Activated CD8-positive, alpha-beta T cell treated with anti-CD3 and anti-CD28 coated beads for 36 hours (primary cell): Measurements from ENCODE around the gene CYYR1. TPM values are rescaled to one million over a fixed set of nuclear protein-coding genes. Genes with fewer than 3 reads are reported as not detected.

ENCODE experiments used
- ATAC-seq: fragments of 200-7000 bp; cut with Tn5 transposase; one replicate; pipeline ENCODE4 v1.10.0; 2021; ENCODE audit warnings: mild to moderate bottlenecking, moderate library complexity
- CTCF ChIA-PET: fragments of 350-600 bp; sonication (Branson Sonifier 250); formaldehyde crosslinking; loops from one replicate; lab custom pipeline; 2021; ENCODE audit warnings: antibody characterized with exemption; lab: Charles Lee
- POLR2A ChIA-PET: fragments of 350-600 bp; sonication (Branson Sonifier 250); formaldehyde crosslinking; loops from one replicate; lab custom pipeline; 2021; ENCODE audit warnings: antibody characterized with exemption; lab: Charles Lee
- DNase-seq: peaks from one replicate; pipeline ENCODE4 v3.0.0-alpha.2; 2020
- H3K27ac Mint-ChIP-seq: one replicate; pipeline ENCODE4 v1.8.0; 2021; ENCODE audit warnings: mild to moderate bottlenecking, mixed read lengths
- H3K27me3 Mint-ChIP-seq: one replicate; pipeline ENCODE4 v1.8.0; 2021; ENCODE audit warnings: mixed read lengths
- H3K36me3 Mint-ChIP-seq: one replicate; pipeline ENCODE4 v1.8.0; 2021; ENCODE audit warnings: low read depth, mixed read lengths
- H3K4me1 Mint-ChIP-seq: one replicate; pipeline ENCODE4 v1.8.0; 2021; ENCODE audit warnings: low read depth, mixed read lengths
- H3K4me3 Mint-ChIP-seq: one replicate; pipeline ENCODE4 v1.8.0; 2021; ENCODE audit warnings: mild to moderate bottlenecking, moderate library complexity, mixed read lengths
- H3K9me3 Mint-ChIP-seq: one replicate; pipeline ENCODE4 v1.8.0; 2021; ENCODE audit warnings: mixed read lengths
- intact Hi-C: fragments of 100-400 bp; cut with micrococcal nuclease; formaldehyde crosslinking; loops from one replicate; pipeline ENCODE4 v1.10.0; 2022
- total RNA-seq, 2 experiments: library from RNA; stranded (reverse); gene quantifications; one replicate each; pipeline ENCODE4 v1.2.3, GENCODE V29; 2021
- TF ChIP-seq, protein P1 (sequence below): fragments of 200-600 bp; IDR thresholded peaks from one replicate; pipeline ENCODE4 v1.8.0; 2022; ENCODE audit warnings: antibody characterized with exemption, mild to moderate bottlenecking

CYYR1 gene
- total RNA-seq, 2 experiments from 2014 or later: not detected

DNA sequence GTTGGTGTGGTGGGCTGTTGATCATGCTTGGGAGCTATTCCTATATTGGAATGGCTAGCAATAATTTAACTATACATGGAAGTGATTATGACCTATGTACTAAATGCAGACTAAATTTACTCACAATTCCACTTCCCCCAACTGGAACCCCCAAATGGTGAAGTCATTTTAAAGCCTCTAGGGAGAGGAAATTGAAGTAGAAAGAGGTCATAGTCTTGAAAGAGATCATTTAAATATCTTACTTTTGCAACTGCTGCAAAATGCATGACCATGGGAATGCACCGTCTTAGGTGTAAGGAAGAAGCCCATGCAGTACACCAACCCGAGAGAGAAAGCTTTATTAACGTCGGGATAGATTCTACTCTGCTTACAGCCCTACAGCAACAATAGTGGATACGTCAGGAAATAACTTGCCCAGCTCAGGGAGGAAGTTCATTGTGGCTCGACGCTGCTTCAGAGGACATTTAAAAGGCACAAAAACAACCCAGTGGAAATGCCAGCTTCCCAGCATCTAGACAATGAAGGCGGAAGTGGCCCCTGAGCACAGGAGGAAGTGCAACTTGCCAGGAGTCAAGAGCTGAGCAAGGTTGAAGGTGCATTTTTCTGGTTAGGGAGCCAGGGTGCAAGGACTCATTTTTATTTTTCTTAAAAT lies 26.5 kb downstream of the CYYR1 start:
- intact Hi-C loops: no loop called here
- H3K4me3 Mint-ChIP-seq: no peak overlapping the region
- H3K27ac Mint-ChIP-seq: no peak overlapping the region
- no peaks in the 10 kb centered on the region for H3K36me3 Mint-ChIP-seq
- DNase-seq: no peak
- H3K4me1 Mint-ChIP-seq: no peaks in the 10 kb centered on the region
- no peaks in the 10 kb centered on the region for H3K9me3 Mint-ChIP-seq
- no peak for ATAC-seq
- CTCF ChIA-PET: no interaction called here
- no peaks in the 10 kb centered on the region for H3K27me3 Mint-ChIP-seq
- POLR2A ChIA-PET: no interaction called here
- TF ChIP-seq, protein P1, sequence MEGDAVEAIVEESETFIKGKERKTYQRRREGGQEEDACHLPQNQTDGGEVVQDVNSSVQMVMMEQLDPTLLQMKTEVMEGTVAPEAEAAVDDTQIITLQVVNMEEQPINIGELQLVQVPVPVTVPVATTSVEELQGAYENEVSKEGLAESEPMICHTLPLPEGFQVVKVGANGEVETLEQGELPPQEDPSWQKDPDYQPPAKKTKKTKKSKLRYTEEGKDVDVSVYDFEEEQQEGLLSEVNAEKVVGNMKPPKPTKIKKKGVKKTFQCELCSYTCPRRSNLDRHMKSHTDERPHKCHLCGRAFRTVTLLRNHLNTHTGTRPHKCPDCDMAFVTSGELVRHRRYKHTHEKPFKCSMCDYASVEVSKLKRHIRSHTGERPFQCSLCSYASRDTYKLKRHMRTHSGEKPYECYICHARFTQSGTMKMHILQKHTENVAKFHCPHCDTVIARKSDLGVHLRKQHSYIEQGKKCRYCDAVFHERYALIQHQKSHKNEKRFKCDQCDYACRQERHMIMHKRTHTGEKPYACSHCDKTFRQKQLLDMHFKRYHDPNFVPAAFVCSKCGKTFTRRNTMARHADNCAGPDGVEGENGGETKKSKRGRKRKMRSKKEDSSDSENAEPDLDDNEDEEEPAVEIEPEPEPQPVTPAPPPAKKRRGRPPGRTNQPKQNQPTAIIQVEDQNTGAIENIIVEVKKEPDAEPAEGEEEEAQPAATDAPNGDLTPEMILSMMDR: no peak

DNA sequence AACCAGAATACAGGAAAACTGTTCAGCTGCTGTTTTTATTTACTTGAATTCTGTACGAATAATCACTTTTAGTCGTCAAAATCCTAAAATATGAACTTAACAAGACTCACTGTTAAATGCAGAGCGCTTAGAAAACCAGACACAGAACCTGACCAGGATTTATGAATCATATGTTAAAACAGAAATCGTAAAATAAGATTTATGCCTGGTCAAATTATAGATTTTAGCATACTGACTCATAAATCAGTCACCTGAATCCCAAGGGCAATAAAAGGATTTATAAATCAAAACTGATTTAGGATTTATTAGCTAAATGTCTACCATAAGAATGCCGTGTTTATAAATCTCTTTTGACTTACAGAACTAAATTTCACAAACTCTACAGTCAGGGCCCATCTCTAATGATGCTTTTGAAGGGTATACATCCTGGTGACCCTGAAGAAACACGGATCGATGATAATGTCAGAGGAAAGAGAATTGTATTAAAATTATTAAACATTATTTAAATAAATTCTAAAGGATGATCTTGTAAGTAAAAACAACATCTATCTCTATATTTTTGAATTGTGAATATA lies 28.8 kb downstream of the CYYR1 start:
- no peaks in the 10 kb centered on the region for H3K9me3 Mint-ChIP-seq
- no peak overlapping the region for H3K27ac Mint-ChIP-seq
- H3K4me3 Mint-ChIP-seq: no peak overlapping the region
- TF ChIP-seq, protein P1: no peak
- ATAC-seq (no peak), DNase-seq (no peak)
- ChIA-PET POLR2A (no interaction called here), CTCF (no interaction called here)
- intact Hi-C loops: no loop called here
- no peaks in the 10 kb centered on the region for H3K27me3 Mint-ChIP-seq
- H3K4me1 Mint-ChIP-seq: no peaks in the 10 kb centered on the region
- no peaks in the 10 kb centered on the region for H3K36me3 Mint-ChIP-seq

DNA sequence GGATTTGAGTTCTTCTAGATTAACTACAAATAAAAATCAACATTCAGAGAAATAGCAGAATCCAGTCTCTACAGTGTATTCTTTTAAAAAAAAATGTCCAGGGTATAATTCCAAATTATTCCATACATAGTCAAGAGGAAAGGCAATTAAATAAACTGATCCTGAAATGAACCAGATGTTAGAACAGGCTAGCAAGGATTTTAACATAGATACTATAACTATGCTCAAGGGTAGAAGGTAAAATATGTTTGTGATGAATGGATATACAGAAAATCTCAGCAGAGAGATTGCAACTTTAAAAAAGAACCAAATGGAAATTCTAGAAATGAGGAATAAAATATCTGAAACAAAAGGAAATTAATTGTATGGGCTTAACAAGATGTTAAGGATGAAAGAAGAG lies 32.4 kb downstream of the CYYR1 start:
- DNase-seq (no peak), ATAC-seq (no peak)
- CTCF ChIA-PET: no interaction called here
- TF ChIP-seq, protein P1: no peak
- intact Hi-C loops: no loop called here
- Mint-ChIP-seq H3K4me1 (no peaks in the 10 kb centered on the region), H3K36me3 (no peaks in the 10 kb centered on the region), H3K9me3 (no peaks in the 10 kb centered on the region), H3K4me3 (no peak overlapping the region), H3K27me3 (no peaks in the 10 kb centered on the region), H3K27ac (no peak overlapping the region)
- POLR2A ChIA-PET: no interaction called here

DNA sequence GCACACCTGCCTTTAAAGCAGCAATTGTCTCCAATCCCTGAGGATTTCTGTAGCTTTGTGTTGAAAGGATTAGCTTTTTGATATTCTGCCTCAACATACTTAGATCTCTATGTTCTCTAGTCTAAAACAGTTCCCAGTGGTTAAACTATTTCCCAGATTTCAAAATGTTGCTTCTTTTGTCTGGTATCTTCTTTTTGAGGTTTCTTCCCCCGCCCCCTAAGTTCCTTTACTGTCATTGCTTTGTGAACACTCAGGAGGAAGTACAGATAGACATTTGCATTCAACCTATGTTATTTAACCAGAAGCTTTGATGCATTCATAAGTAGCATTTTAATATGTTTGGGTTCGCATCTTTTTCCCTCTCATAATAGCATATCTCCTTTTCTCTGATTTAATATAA lies 33.5 kb downstream of the CYYR1 start:
- intact Hi-C loops: no loop called here
- TF ChIP-seq, protein P1: no peak
- H3K4me3 Mint-ChIP-seq: no peak overlapping the region
- H3K4me1 Mint-ChIP-seq: no peaks in the 10 kb centered on the region
- no peaks in the 10 kb centered on the region for H3K36me3 Mint-ChIP-seq
- H3K27ac Mint-ChIP-seq: no peak overlapping the region
- CTCF ChIA-PET: no interaction called here
- ATAC-seq (no peak), DNase-seq (no peak)
- no peaks in the 10 kb centered on the region for H3K9me3 Mint-ChIP-seq
- POLR2A ChIA-PET: no interaction called here
- no peaks in the 10 kb centered on the region for H3K27me3 Mint-ChIP-seq

DNA sequence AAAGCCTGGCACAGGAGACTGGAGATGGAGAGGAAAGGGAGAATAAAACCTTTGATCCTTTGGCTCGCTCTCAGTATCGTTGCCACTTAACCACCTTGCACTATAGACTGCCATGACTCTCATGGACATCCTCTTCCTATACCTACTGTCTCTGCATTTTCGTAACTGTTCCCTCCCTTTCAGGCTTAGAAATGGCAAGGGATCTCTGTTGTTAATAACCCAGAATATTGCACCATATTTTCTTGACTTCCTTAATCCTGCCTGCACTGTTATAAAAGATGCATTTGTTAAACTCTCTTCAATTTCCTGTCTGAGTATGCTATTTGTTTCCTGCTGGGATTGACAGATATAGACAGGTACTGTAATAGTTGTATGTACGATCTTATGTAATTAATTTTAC lies 38.6 kb downstream of the CYYR1 start:
- ChIA-PET POLR2A (no interaction called here), CTCF (no interaction called here)
- DNase-seq (no peak), ATAC-seq (no peak)
- H3K27ac Mint-ChIP-seq: no peak overlapping the region
- TF ChIP-seq, protein P1: no peak
- intact Hi-C loops: no loop called here
- no peaks in the 10 kb centered on the region for H3K36me3 Mint-ChIP-seq
- no peak overlapping the region for H3K4me3 Mint-ChIP-seq
- no peaks in the 10 kb centered on the region for H3K9me3 Mint-ChIP-seq
- no peaks in the 10 kb centered on the region for H3K4me1 Mint-ChIP-seq
- H3K27me3 Mint-ChIP-seq: no peaks in the 10 kb centered on the region
